Measurements from ENCODE around the gene C2orf81. TPM values are rescaled to one million over a fixed set of nuclear protein-coding genes. Genes with fewer than 3 reads are reported as not detected.
"Not testable (repeated sequence)": the region's sequence is repeated elsewhere in the genome, so short reads cannot be mapped to it uniquely, and the experiment has no call there.

C2orf81 gene
- total RNA-seq, 1 experiment from 2014 or later, result 9.6 TPM

GRCh38 chr2:74447230-74447999, 26.0 kb upstream of the C2orf81 start:
- no peak for DNase-seq (ENCODE audit: low read depth)
- in situ Hi-C loops (cut with HindIII; ENCODE audit: low pct_unique_long_range_greater_than_20kb, low sequenced_read_pairs), result no loop called here

- in situ Hi-C loops (cut with HindIII; ENCODE audit: low pct_unique_long_range_greater_than_20kb, low sequenced_read_pairs), result no loop called here
- no peak for DNase-seq (ENCODE audit: low read depth)
Measured at GRCh38 chr2:74444498-74445318, 23.3 kb upstream of the C2orf81 start.

GRCh38 chr2:74442483-74443297, 21.3 kb upstream of the C2orf81 start:
- DNase-seq (ENCODE audit: low read depth); in situ Hi-C loops (cut with HindIII; ENCODE audit: low pct_unique_long_range_greater_than_20kb, low sequenced_read_pairs): not testable (repeated sequence)

- peak; percentile 89 for DNase-seq (ENCODE audit: low read depth)
- in situ Hi-C loops (cut with HindIII; ENCODE audit: low pct_unique_long_range_greater_than_20kb, low sequenced_read_pairs), result no loop called here
Measured at GRCh38 chr2:74441690-74442482, 20.5 kb upstream of the C2orf81 start, which contains the start of gene RTKN. Gene RTKN, minus strand, starts transcription at chr2:74441937. Its CDS starts 121 bp downstream, at chr2:74441816.

GRCh38 chr2:74441170-74441689, 19.8 kb upstream of the C2orf81 start:
- in situ Hi-C loops (cut with HindIII; ENCODE audit: low pct_unique_long_range_greater_than_20kb, low sequenced_read_pairs), result no loop called here
- no peak for DNase-seq (ENCODE audit: low read depth)

- DNase-seq (ENCODE audit: low read depth), result peak; percentile 89
- in situ Hi-C loops (cut with HindIII; ENCODE audit: low pct_unique_long_range_greater_than_20kb, low sequenced_read_pairs), result no loop called here
Measured at GRCh38 chr2:74440378-74441169, 19.2 kb upstream of the C2orf81 start.

GRCh38 chr2:74439803-74440377, 18.5 kb upstream of the C2orf81 start:
- no peak for DNase-seq (ENCODE audit: low read depth)
- in situ Hi-C loops (cut with HindIII; ENCODE audit: low pct_unique_long_range_greater_than_20kb, low sequenced_read_pairs), result no loop called here

- in situ Hi-C loops (cut with HindIII; ENCODE audit: low pct_unique_long_range_greater_than_20kb, low sequenced_read_pairs), result no loop called here
- no peak for DNase-seq (ENCODE audit: low read depth)
Measured at GRCh38 chr2:74439373-74439772, 18.0 kb upstream of the C2orf81 start.

- DNase-seq (ENCODE audit: low read depth), result no peak
- in situ Hi-C loops (cut with HindIII; ENCODE audit: low pct_unique_long_range_greater_than_20kb, low sequenced_read_pairs), result no loop called here
Measured at GRCh38 chr2:74438248-74438647, 16.8 kb upstream of the C2orf81 start.

GRCh38 chr2:74436848-74437695, 15.7 kb upstream of the C2orf81 start:
- in situ Hi-C loops (cut with HindIII; ENCODE audit: low pct_unique_long_range_greater_than_20kb, low sequenced_read_pairs), result no loop called here
- DNase-seq (ENCODE audit: low read depth), result no peak

GRCh38 chr2:74436111-74436805, 14.8 kb upstream of the C2orf81 start:
- DNase-seq (ENCODE audit: low read depth), result no peak
- in situ Hi-C loops (cut with HindIII; ENCODE audit: low pct_unique_long_range_greater_than_20kb, low sequenced_read_pairs), result no loop called here

- DNase-seq (ENCODE audit: low read depth), result no peak
- in situ Hi-C loops (cut with HindIII; ENCODE audit: low pct_unique_long_range_greater_than_20kb, low sequenced_read_pairs), result no loop called here
Measured at GRCh38 chr2:74430502-74430901, 9.1 kb upstream of the C2orf81 start.

GRCh38 chr2:74429487-74430451, 8.3 kb upstream of the C2orf81 start:
- in situ Hi-C loops (cut with HindIII; ENCODE audit: low pct_unique_long_range_greater_than_20kb, low sequenced_read_pairs), result no loop called here
- no peak for DNase-seq (ENCODE audit: low read depth)

GRCh38 chr2:74428675-74429074, 7.3 kb upstream of the C2orf81 start:
- no peak for DNase-seq (ENCODE audit: low read depth)
- in situ Hi-C loops (cut with HindIII; ENCODE audit: low pct_unique_long_range_greater_than_20kb, low sequenced_read_pairs), result no loop called here

Measured in Caki2 (cell line).